ENCODE data around the gene CDH19.

Gene CDH19

DNA sequence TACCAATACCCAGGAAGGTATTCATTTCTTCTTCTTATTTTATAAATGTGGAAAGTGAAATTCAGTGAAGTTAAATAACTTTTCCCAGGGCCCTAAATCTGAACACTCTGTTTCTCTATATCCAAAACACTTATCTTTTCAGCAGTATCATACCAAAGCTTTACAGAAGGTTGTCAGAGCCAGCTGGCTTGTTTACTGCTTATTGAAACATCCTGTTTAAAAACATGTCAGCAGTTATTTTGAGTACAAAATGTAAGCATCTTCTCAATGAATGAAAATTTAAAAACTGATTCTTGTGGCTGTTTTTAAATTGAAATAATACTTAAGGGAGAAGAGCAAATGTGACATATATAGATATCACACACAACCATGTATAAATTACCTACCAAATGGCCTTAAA is 11.3 kb upstream of the CDH19 start:
- no peak overlapping the region for H3K4me3 ChIP-seq (ENCODE audit: low read length)
- TF ChIP-seq ZNF274 (IDR thresholded peaks at IDR 0.05; ENCODE audit: low read depth, low read length): no peak

DNA sequence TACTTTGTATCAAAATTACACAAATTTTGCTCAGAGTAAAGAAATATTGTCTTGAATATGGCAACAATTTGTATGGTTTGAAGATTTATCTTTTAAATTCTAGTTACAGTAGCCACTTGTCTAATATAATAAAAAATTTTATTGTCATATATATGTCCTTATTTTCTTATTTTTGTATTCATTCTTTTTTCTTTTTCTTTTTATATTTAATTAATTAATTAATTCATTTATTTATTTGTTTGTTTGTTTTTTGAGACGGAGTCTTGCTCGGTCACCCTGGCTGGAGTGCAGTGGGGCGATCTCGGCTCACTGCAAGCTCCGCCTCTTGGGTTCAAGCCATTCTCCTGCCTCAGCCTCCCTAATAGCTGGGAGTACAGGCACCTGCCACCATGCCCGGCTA is 3.7 kb upstream of the CDH19 start:
- no peak overlapping the region for H3K4me3 ChIP-seq (ENCODE audit: low read length)
- no peak for TF ChIP-seq ZNF274 (IDR thresholded peaks at IDR 0.05; ENCODE audit: low read depth, low read length)

DNA sequence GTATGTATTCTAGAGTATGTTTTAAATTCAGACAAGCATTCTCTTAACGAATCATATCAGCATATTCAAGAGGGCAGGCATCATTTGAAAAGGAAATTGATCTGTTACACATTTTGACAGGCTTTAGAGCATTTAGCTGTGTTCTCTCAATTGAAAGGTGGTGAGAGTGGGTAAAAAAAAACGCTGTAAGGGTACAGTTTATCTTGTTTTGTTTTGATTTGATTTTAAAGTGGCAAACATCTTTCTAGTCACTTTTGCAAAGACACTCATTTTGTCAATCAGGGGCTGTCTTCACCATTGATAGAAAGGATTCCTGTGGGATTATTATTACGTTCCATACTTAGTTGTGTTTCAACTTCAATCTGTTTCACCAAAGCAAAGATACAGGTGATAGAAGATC is 2.2 kb downstream of the CDH19 start:
- no peak for TF ChIP-seq ZNF274 (IDR thresholded peaks at IDR 0.05; ENCODE audit: low read depth, low read length)
- H3K4me3 ChIP-seq (ENCODE audit: low read length): no peak overlapping the region

DNA sequence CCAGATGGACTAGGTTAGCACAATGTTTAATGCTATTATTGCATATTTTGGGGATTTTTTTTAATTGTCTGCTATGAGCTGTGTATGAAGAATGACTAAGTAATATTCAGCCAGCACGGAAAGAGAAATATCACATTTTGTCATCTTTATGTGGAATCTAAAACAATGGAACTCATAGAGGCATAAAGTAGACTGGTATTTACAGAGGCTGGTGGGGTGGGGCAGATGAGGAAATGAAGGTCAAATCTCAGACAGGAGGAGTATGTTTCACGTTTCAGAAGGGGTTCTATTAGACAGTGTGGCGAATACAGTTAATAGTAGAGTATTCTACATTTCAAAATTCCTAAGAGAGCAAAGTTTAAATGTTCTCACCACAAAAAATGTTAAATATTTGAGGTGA is 4.7 kb downstream of the CDH19 start:
- no peak for TF ChIP-seq ZNF274 (IDR thresholded peaks at IDR 0.05; ENCODE audit: low read depth, low read length)
- H3K4me3 ChIP-seq (ENCODE audit: low read length): no peak overlapping the region

- TF ChIP-seq ZNF274 (IDR thresholded peaks at IDR 0.05; ENCODE audit: low read depth, low read length): no peak
- no peak overlapping the region for H3K4me3 ChIP-seq (ENCODE audit: low read length)
Measured at GRCh38 chr18:66587430-66587829, 16.5 kb downstream of the CDH19 start.

DNA sequence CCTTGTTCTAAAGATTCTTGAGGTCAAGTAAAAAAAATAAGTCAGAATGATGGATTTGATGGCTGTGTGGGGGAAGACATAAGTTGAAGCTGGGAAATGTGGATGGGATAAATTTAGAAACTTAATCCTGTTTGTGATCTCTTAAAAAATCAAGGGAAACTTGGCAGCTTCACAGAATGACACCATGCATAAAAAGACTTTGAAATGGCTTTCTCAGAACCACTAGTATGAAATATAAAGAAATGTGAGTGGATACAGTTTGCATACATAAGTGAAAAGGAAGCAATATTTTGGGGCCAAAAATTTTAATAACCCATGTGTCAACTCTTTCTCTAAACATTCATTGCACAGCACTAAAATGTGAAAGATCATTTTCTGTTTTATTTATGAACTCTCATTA is 21.7 kb downstream of the CDH19 start:
- TF ChIP-seq ZNF274 (IDR thresholded peaks at IDR 0.05; ENCODE audit: low read depth, low read length): no peak
- no peak overlapping the region for H3K4me3 ChIP-seq (ENCODE audit: low read length)

DNA sequence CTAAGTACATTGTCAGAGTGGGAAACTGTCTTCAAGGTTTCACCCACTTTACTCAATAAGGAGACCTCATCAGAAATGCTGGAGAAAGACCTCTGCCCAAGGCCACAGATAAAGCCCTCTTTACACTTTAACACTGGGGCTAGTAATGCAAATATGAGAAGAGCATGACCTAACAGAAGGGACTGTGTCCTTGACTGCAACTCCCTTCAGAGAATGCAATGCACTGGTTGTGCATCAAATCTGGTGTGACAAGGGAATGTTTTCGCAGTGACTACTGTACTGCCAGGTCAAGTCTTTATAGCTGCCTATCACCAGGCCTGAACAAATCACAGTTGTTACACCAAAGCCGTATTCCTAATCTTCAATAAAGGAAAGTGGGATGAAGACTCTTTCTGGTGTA is 28.6 kb downstream of the CDH19 start:
- TF ChIP-seq ZNF274 (IDR thresholded peaks at IDR 0.05; ENCODE audit: low read depth, low read length): no peak

GRCh38 chr18:66571845-66572244 is 32.0 kb downstream of the CDH19 start:
- no peak for TF ChIP-seq ZNF274 (IDR thresholded peaks at IDR 0.05; ENCODE audit: low read depth, low read length)
- no peak overlapping the region for H3K4me3 ChIP-seq (ENCODE audit: low read length)

More for the DNA sequence above, 28.6 kb downstream of the CDH19 start:
- no peak overlapping the region for H3K4me3 ChIP-seq (ENCODE audit: low read length)

GRCh38 chr18:66566616-66567015 is 37.3 kb downstream of the CDH19 start:
- H3K4me3 ChIP-seq (ENCODE audit: low read length): no peak overlapping the region
- TF ChIP-seq ZNF274 (IDR thresholded peaks at IDR 0.05; ENCODE audit: low read depth, low read length): no peak

DNA sequence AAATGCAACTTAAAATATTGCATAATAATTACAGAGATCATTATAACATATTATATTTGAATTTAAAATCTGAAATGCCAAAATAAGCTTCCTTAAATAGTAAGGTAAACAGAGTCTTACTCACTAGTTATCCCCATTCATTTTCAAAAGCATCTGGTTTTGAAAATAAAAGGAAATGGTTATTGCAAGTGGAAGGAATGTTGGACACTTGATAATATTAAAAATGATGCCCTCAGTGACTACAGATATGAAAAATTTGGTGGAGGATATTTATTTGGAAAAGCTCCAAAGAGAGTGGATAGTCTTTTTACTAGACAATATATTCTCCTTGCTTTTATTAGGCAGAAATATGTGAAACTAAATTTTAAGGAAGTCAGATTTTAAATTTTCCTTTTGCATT is 39.7 kb downstream of the CDH19 start:
- TF ChIP-seq ZNF274 (IDR thresholded peaks at IDR 0.05; ENCODE audit: low read depth, low read length): no peak

DNA sequence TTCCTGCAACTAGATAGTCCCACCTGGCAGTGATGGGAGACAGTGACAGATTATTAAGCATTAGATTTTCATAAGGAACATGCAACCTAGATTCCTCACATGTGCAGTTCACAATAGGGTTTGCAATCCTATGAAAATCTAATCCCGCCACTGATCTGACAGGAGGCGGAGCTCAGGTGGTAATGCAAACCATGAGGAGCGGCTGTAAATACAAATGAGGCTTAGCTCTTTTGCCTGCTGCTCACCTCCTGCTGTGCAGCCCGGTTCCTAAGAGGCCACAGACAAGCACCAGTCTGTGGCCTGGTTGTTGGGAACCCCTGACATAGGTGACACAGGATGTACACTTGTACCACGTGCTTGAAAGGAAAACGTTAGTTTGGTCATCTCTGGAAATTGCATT is 41.6 kb downstream of the CDH19 start:
- TF ChIP-seq ZNF274 (IDR thresholded peaks at IDR 0.05; ENCODE audit: low read depth, low read length): no peak
- no peak overlapping the region for H3K4me3 ChIP-seq (ENCODE audit: low read length)

More for the DNA sequence above, 39.7 kb downstream of the CDH19 start:
- H3K4me3 ChIP-seq (ENCODE audit: low read length): no peak overlapping the region

GRCh38 chr18:66560094-66560493 is 43.8 kb downstream of the CDH19 start:
- H3K4me3 ChIP-seq (ENCODE audit: low read length): no peak overlapping the region
- TF ChIP-seq ZNF274 (IDR thresholded peaks at IDR 0.05; ENCODE audit: low read depth, low read length): no peak

DNA sequence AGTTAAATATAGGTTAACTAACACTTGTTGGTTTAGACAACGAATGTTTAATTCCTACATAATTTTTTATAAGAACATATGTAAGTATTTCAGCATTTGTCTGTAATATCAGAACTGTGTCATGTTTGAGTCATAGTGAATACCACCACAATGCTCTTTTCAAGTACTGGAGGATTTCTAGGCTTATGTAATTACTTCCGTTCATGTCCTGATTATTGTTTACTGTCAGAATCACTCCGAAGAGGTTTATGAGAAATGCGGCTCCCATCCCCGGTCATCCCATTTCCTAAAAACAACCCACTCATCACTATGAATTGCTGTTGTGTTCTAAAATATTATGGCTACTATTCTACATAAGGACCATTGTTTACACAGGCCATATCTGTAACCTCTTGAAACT is 45.1 kb downstream of the CDH19 start:
- TF ChIP-seq ZNF274 (IDR thresholded peaks at IDR 0.05; ENCODE audit: low read depth, low read length): no peak

DNA sequence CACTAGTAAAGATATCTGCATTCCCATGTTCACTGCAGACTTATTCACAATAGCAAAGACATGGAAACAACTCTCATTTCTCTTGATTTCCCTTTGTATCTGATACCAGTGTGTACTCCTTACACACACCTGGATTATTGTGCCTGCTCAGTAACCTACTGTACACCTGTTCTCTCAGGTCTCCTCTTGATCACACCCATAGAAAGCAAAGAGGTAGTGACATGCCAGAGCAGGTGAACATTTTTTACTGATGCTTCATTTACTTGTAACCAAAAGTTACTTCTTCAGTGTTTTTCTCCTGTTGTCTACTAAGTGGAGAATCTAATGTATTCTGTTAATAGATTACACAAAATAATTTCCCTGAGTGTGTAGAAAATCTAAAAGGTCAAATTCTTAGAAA is 46.8 kb downstream of the CDH19 start:
- no peak overlapping the region for H3K4me3 ChIP-seq (ENCODE audit: low read length)
- no peak for TF ChIP-seq ZNF274 (IDR thresholded peaks at IDR 0.05; ENCODE audit: low read depth, low read length)

More for the DNA sequence above, 45.1 kb downstream of the CDH19 start:
- H3K4me3 ChIP-seq (ENCODE audit: low read length): no peak overlapping the region

- no peak overlapping the region for H3K4me3 ChIP-seq (ENCODE audit: low read length)
- no peak for TF ChIP-seq ZNF274 (IDR thresholded peaks at IDR 0.05; ENCODE audit: low read depth, low read length)
Measured at GRCh38 chr18:66555585-66555984, 48.3 kb downstream of the CDH19 start.

DNA sequence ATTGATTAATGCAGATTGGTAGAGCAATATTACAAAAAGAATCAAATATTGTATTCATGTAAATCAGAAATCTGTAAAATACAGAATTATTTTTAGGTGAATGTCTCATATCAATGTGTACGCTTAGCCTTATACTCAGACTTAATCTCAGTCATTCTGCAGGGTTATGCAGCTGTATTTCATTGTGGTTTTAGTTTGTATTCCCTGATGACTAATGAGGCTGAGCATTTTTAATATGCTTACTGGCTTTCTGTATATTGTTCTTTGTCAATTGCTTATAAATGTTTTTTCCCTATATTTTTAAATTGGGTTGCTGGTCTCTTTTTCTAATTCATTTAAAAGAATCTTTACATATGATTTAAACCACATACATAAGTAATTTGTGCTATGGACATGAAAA is 50.1 kb downstream of the CDH19 start:
- H3K4me3 ChIP-seq (ENCODE audit: low read length): no peak overlapping the region
- no peak for TF ChIP-seq ZNF274 (IDR thresholded peaks at IDR 0.05; ENCODE audit: low read depth, low read length)
